Trophoblast cell (in vitro differentiated cells and primary cell): ENCODE data around the gene CACNA2D3.

Experiments used
- DNase-seq, 2 donors: peaks; one replicate each; pipeline ENCODE4 v3.0.0-alpha.2; 2016
- H2AFZ ChIP-seq: 2 replicates; pipeline ENCODE4 v1.6.1; 2013; ENCODE audit warnings: low read length, moderate library complexity, mild to moderate bottlenecking; ENCODE audit not compliant: insufficient read depth, poor library complexity
- H2AK5ac ChIP-seq: 2 replicates; pipeline ENCODE4 v1.6.1; 2013; ENCODE audit warnings: mild to moderate bottlenecking, low read length
- H2BK120ac ChIP-seq: 2 replicates; pipeline ENCODE4 v1.6.1; 2013; ENCODE audit warnings: low read length, mild to moderate bottlenecking, moderate library complexity; ENCODE audit not compliant: insufficient read depth, poor library complexity
- H2BK12ac ChIP-seq: 2 replicates; pipeline ENCODE4 v1.6.1; 2013; ENCODE audit warnings: mild to moderate bottlenecking, low read length, moderate library complexity
- H2BK5ac ChIP-seq: 2 replicates; pipeline ENCODE4 v1.6.1; 2013; ENCODE audit warnings: low read length, low read depth, moderate library complexity, mild to moderate bottlenecking; ENCODE audit not compliant: poor library complexity
- H3K14ac ChIP-seq: 2 replicates; pipeline ENCODE4 v1.6.1; 2013; ENCODE audit warnings: mild to moderate bottlenecking, low read length
- H3K18ac ChIP-seq: 2 replicates; pipeline ENCODE4 v1.6.1; 2013; ENCODE audit warnings: mild to moderate bottlenecking, low read length
- H3K23ac ChIP-seq: 2 replicates; pipeline ENCODE4 v1.6.1; 2013; ENCODE audit warnings: low read length
- H3K27ac ChIP-seq: 2 replicates; pipeline ENCODE4 v1.5.1; 2013; ENCODE audit warnings: low read depth, mild to moderate bottlenecking, inconsistent platforms, low read length, moderate library complexity
- H3K27me3 ChIP-seq: 2 replicates; pipeline ENCODE4 v1.6.1; 2013; ENCODE audit warnings: inconsistent platforms, mild to moderate bottlenecking, low read length, moderate library complexity; ENCODE audit not compliant: insufficient read depth
- H3K36me3 ChIP-seq, 2 experiments: 1 replicate in 1 of 2; 2 replicates in 1 of 2; pipeline ENCODE4 v1.6.1; 2013; ENCODE audit warnings: low read length in 2 of 2, mild to moderate bottlenecking in 2 of 2, moderate library complexity in 1 of 2; ENCODE audit not compliant: insufficient read depth in 2 of 2, control insufficient read depth in 1 of 2
- H3K4ac ChIP-seq: 2 replicates; pipeline ENCODE4 v1.6.1; 2013; ENCODE audit warnings: low read depth, mild to moderate bottlenecking, low read length, moderate library complexity
- H3K4me1 ChIP-seq, 2 experiments: 1 replicate in 1 of 2; 2 replicates in 1 of 2; pipeline ENCODE4 v1.6.1; 2013; ENCODE audit warnings: low read length in 2 of 2, mild to moderate bottlenecking in 2 of 2, moderate library complexity in 1 of 2; ENCODE audit not compliant: insufficient read depth in 2 of 2, control insufficient read depth in 1 of 2
- H3K4me2 ChIP-seq: 2 replicates; pipeline ENCODE4 v1.6.1; 2013; ENCODE audit warnings: inconsistent platforms, mild to moderate bottlenecking, low read length, moderate library complexity
- H3K4me3 ChIP-seq: 2 replicates; pipeline ENCODE4 v1.5.1; 2013; ENCODE audit warnings: mild to moderate bottlenecking, low read depth, low read length, inconsistent platforms
- H3K79me1 ChIP-seq: one replicate; pipeline ENCODE4 v1.6.1; 2013; ENCODE audit warnings: low read length
- H3K79me2 ChIP-seq: 2 replicates; pipeline ENCODE4 v1.6.1; 2013; ENCODE audit warnings: low read length, mild to moderate bottlenecking; ENCODE audit not compliant: control insufficient read depth, insufficient read depth, poor library complexity
- H3K9ac ChIP-seq: 2 replicates; pipeline ENCODE4 v1.6.1; 2013; ENCODE audit warnings: mild to moderate bottlenecking, low read length
- H3K9me3 ChIP-seq: 2 replicates; pipeline ENCODE4 v1.6.1; 2013; ENCODE audit warnings: low read depth, mild to moderate bottlenecking, control low read depth, inconsistent platforms, low read length; ENCODE audit not compliant: insufficient read depth
- H4K12ac ChIP-seq: 2 replicates; pipeline ENCODE4 v1.6.1; 2013; ENCODE audit warnings: low read depth, mild to moderate bottlenecking, low read length, moderate library complexity
- H4K8ac ChIP-seq: 2 replicates; pipeline ENCODE4 v1.6.1; 2013; ENCODE audit warnings: low read depth, mild to moderate bottlenecking, low read length, moderate library complexity
- H4K91ac ChIP-seq: one replicate; pipeline ENCODE4 v1.6.1; 2013; ENCODE audit warnings: low read depth, mild to moderate bottlenecking, low read length, moderate library complexity
- WGBS: extraction: QIAGEN DNeasy Blood & Tissue Kit; methylation state at CpG from one replicate; pipeline ENCODE4 v1.1.7; 2013; ENCODE audit warnings: missing lambda C conversion rate; ENCODE audit not compliant: insufficient read length, insufficient coverage; ENCODE audit errors: extremely low coverage; 5-methylcytosine and 5-hydroxymethylcytosine counted together

The CACNA2D3 gene

GRCh38 chr3:54900838-54901591 is 778.7 kb downstream of the CACNA2D3 start:
- Histone ChIP-seq H4K8ac (peak overlapping the region; percentile 27), H2BK12ac (peak overlapping the region; percentile 43), H3K9me3 (no peaks in the 10 kb centered on the region), H3K14ac (peak overlapping the region; percentile 59), H3K79me2 (peaks cover 2% of the 10 kb centered on the region), H2AFZ (no peak overlapping the region), H3K9ac (no peak overlapping the region), H3K79me1 (peaks cover 22% of the 10 kb centered on the region), H4K91ac (peak overlapping the region; percentile 90), H3K4ac (no peak overlapping the region), H3K36me3 (no peaks in the 10 kb centered on the region), H2BK120ac (peak overlapping the region; percentile 60), H3K4me2 (no peak overlapping the region), H3K4me1 (peaks cover 12 to 15% of the 10 kb centered on the region in 2 experiments), H3K27ac (peak overlapping the region; percentile 90), H3K18ac (no peak overlapping the region), H2AK5ac (no peak overlapping the region), H2BK5ac (peak overlapping the region; percentile 84), H3K27me3 (no peaks in the 10 kb centered on the region), H4K12ac (no peak overlapping the region), H3K4me3 (no peak overlapping the region), H3K23ac (no peak overlapping the region)
- no CpG with 5 or more reads among the region's 8 CpGs for WGBS
- DNase-seq = peak; percentile 83 to 96

GRCh38 chr3:54901906-54902685 is 779.7 kb downstream of the CACNA2D3 start:
- H3K23ac ChIP-seq = no peak overlapping the region
- H3K4me3 ChIP-seq = no peak overlapping the region
- peaks cover 19% of the 10 kb centered on the region for H3K79me1 ChIP-seq
- no peak overlapping the region for H3K4me2 ChIP-seq
- H4K8ac ChIP-seq = no peak overlapping the region
- H3K9ac ChIP-seq = no peak overlapping the region
- peaks cover 12 to 20% of the 10 kb centered on the region in 2 experiments for H3K4me1 ChIP-seq
- H3K27me3 ChIP-seq = no peaks in the 10 kb centered on the region
- no peak for DNase-seq
- H2AK5ac ChIP-seq = no peak overlapping the region
- no peak overlapping the region for H3K18ac ChIP-seq
- peak overlapping the region; percentile 70 for H2BK12ac ChIP-seq
- H3K4ac ChIP-seq = no peak overlapping the region
- H2BK120ac ChIP-seq = peak overlapping the region; percentile 85
- no peak overlapping the region for H2AFZ ChIP-seq
- H3K79me2 ChIP-seq = peaks cover 2% of the 10 kb centered on the region
- no peaks in the 10 kb centered on the region for H3K9me3 ChIP-seq
- peak overlapping the region; percentile 45 for H2BK5ac ChIP-seq
- peak overlapping the region; percentile 90 for H4K91ac ChIP-seq
- no peak overlapping the region for H3K14ac ChIP-seq
- no CpG with 5 or more reads among the region's 4 CpGs for WGBS
- no peak overlapping the region for H4K12ac ChIP-seq
- H3K36me3 ChIP-seq = no peaks in the 10 kb centered on the region
- H3K27ac ChIP-seq = peak overlapping the region; percentile 70

DNA sequence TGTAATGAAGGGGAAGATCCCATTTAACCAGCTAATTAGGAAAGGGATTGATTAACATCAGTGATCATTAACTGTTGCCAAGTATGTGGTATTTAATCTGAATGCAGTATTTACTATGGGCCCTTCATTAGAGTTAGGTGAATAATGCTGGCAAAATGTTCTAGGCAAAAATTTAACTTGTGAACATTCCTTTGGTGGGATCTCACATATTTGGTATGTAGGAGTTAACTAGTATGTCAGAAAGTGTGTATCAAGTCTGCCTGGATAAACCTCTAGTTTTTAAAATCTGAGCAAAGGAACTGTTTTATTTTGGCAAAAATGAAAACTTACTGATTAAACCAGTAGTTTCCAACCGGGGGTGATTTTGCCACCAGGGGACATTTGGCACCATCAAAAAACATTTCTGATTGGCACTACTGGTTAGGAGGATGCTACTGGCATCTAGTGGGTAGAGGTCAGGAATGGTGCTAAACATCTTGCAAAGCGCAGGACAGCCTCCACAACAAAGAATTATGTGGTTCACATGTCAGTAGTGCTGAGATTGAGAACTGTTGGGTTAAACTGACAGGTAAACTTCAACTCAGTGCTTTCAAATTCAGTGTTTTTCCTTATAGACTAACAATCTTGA is 783.0 kb downstream of the CACNA2D3 start:
- Histone ChIP-seq H3K79me2 (peaks cover under 1% of the 10 kb centered on the region), H4K12ac (no peak overlapping the region)
- DNase-seq = peak in 1 of 2 donors; percentile 86

GRCh38 chr3:54905920-54906319 is 783.6 kb downstream of the CACNA2D3 start:
- Histone ChIP-seq H3K4me1 (peaks cover 10 to 12% of the 10 kb centered on the region in 2 experiments), H3K27ac (no peak overlapping the region), H2BK120ac (no peak overlapping the region), H3K18ac (no peak overlapping the region), H3K9me3 (no peaks in the 10 kb centered on the region), H3K4me3 (no peak overlapping the region), H3K4ac (no peak overlapping the region), H3K23ac (no peak overlapping the region), H4K12ac (no peak overlapping the region), H3K79me2 (no peaks in the 10 kb centered on the region), H2BK5ac (no peak overlapping the region), H3K36me3 (no peaks in the 10 kb centered on the region), H4K8ac (peak overlapping the region; percentile 22), H2AK5ac (no peak overlapping the region), H3K27me3 (no peaks in the 10 kb centered on the region), H3K14ac (no peak overlapping the region), H4K91ac (no peak overlapping the region), H3K9ac (no peak overlapping the region), H2BK12ac (no peak overlapping the region), H3K79me1 (peaks cover 10% of the 10 kb centered on the region), H2AFZ (no peak overlapping the region), H3K4me2 (no peak overlapping the region)
- no peak for DNase-seq
- WGBS = no CpG with 5 or more reads among the region's 3 CpGs

More for the DNA sequence above, 783.0 kb downstream of the CACNA2D3 start:
- no peak overlapping the region for H3K4ac ChIP-seq
- no peaks in the 10 kb centered on the region for H3K27me3 ChIP-seq
- no peak overlapping the region for H2BK12ac ChIP-seq
- H3K36me3 ChIP-seq = no peaks in the 10 kb centered on the region
- no peaks in the 10 kb centered on the region for H3K9me3 ChIP-seq
- no peak overlapping the region for H3K27ac ChIP-seq
- H2AK5ac ChIP-seq = no peak overlapping the region
- peaks cover 15% of the 10 kb centered on the region for H3K79me1 ChIP-seq
- no peak overlapping the region for H3K4me3 ChIP-seq
- H3K18ac ChIP-seq = no peak overlapping the region
- H2BK5ac ChIP-seq = no peak overlapping the region
- WGBS = no CpG with 5 or more reads among the region's 2 CpGs
- no peak overlapping the region for H3K14ac ChIP-seq
- no peak overlapping the region for H3K9ac ChIP-seq
- H3K4me1 ChIP-seq = peaks cover 12 to 18% of the 10 kb centered on the region in 2 experiments
- no peak overlapping the region for H3K23ac ChIP-seq
- H4K8ac ChIP-seq = no peak overlapping the region
- H2BK120ac ChIP-seq = no peak overlapping the region
- H4K91ac ChIP-seq = no peak overlapping the region
- H3K4me2 ChIP-seq = no peak overlapping the region
- H2AFZ ChIP-seq = no peak overlapping the region
